Caco-2 (cell line): ENCODE results near the gene KLRK1. TPM values are rescaled to one million over a fixed set of nuclear protein-coding genes. Genes with fewer than 3 reads are reported as not detected.

Experiments used
- BruUV-seq: library from RNA; stranded (reverse); fragments of 400-500 nt; replicated peaks from 2 replicates; lab custom pipeline; 2021; lab: Mats Ljungman, UMichigan
- CTCF ChIA-PET: fragments of 300-600 bp; sonication (Branson Sonifier 250); formaldehyde crosslinking; loops from one replicate; lab custom pipeline; 2022; ENCODE audit warnings: antibody characterized with exemption; lab: Charles Lee
- POLR2A ChIA-PET: fragments of 300-600 bp; sonication (Branson Sonifier 250); formaldehyde crosslinking; loops from one replicate; lab custom pipeline; 2022; ENCODE audit warnings: antibody characterized with exemption; lab: Charles Lee
- DNase-seq, 2 experiments: peaks; one replicate each; pipeline versions ENCODE4 v3.0.0 to v3.0.0-alpha.2; 2020 to 2022
- H3K27me3 ChIP-seq: replicated peaks from 2 replicates; pipeline ENCODE4 v1.6.0; 2011; ENCODE audit warnings: low read length; ENCODE audit not compliant: control insufficient read depth, insufficient read depth
- H3K36me3 ChIP-seq: 2 replicates; pipeline ENCODE4 v1.5.1; 2011; ENCODE audit warnings: low read length; ENCODE audit not compliant: control insufficient read depth, insufficient read depth
- H3K4me1 ChIP-seq: fragments of 250-450 bp; sonication (Bioruptor Pico); 2 replicates; pipeline ENCODE4 v1.5.1; 2020; ENCODE audit warnings: mild to moderate bottlenecking
- H3K4me3 ChIP-seq: 2 replicates; pipeline ENCODE4 v1.5.1; 2011; ENCODE audit warnings: low read depth, mild to moderate bottlenecking, control low read depth, low read length
- H3K9me3 ChIP-seq: fragments of 250-450 bp; sonication (Bioruptor Pico); 2 replicates; pipeline ENCODE4 v1.5.1; 2020; ENCODE audit warnings: mild to moderate bottlenecking, moderate library complexity
- H3K27ac Mint-ChIP-seq: one replicate; pipeline ENCODE4 v1.8.0; 2022; ENCODE audit warnings: mixed read lengths; ENCODE audit not compliant: unreplicated experiment
- H3K27me3 Mint-ChIP-seq: one replicate; pipeline ENCODE4 v1.8.0; 2022; ENCODE audit warnings: mixed read lengths; ENCODE audit not compliant: insufficient read depth, unreplicated experiment
- H3K36me3 Mint-ChIP-seq: one replicate; pipeline ENCODE4 v1.8.0; 2022; ENCODE audit warnings: mild to moderate bottlenecking, mixed read lengths; ENCODE audit not compliant: insufficient read depth, unreplicated experiment
- H3K4me1 Mint-ChIP-seq: one replicate; pipeline ENCODE4 v1.8.0; 2022; ENCODE audit warnings: low read depth, mixed read lengths; ENCODE audit not compliant: unreplicated experiment
- H3K4me3 Mint-ChIP-seq: one replicate; pipeline ENCODE4 v1.8.0; 2022; ENCODE audit warnings: mild to moderate bottlenecking, moderate library complexity, mixed read lengths; ENCODE audit not compliant: unreplicated experiment
- H3K9me3 Mint-ChIP-seq: one replicate; pipeline ENCODE4 v1.8.0; 2022; ENCODE audit warnings: mixed read lengths; ENCODE audit not compliant: unreplicated experiment
- intact Hi-C: fragments of 100-400 bp; cut with micrococcal nuclease; formaldehyde crosslinking; loops from one replicate; pipeline ENCODE4 v1.10.0; 2022; ENCODE audit not compliant: unreplicated experiment
- total RNA-seq: library from RNA; stranded (reverse); gene quantifications from 2 replicates; pipeline ENCODE4 v1.2.3, GENCODE V29; 2022
- TF ChIP-seq, protein P1 (sequence below), 2 experiments: fragments of 200-600 bp in 1 of 2; IDR thresholded peaks; 1 replicate in 1 of 2; 2 replicates in 1 of 2; pipeline versions ENCODE4 v1.5.1 to v1.8.0; 2011 to 2022; ENCODE audit warnings: antibody characterized with exemption in 1 of 2, control low read depth in 1 of 2, inconsistent platforms in 1 of 2, low read depth in 1 of 2, low read length in 1 of 2, mild to moderate bottlenecking in 1 of 2, moderate library complexity in 1 of 2; ENCODE audit not compliant: insufficient read depth in 1 of 2, severe bottlenecking in 1 of 2, unreplicated experiment in 1 of 2

KLRK1 gene
- total RNA-seq, 1 experiment from 2014 or later = 0.18 TPM

DNA sequence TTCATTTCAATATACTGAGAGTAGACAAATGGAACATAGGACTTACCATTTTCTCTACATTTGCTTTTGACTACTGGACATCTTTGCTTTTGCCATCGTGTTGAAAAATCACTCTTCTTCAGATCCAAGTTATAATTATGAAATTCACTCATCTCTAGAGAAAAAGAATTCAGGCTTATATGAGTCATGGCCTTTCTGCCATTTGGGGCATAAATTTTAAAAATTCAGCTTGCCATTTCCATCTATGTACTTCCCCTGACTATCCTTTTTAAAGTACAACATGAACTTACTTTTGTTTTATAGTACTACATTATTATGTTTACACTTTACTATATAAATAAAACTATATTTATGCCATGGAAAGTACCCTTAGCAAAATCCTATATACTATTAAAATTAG is 3.0 kb downstream of the KLRK1 start:
- Histone ChIP-seq H3K4me3 (no peak overlapping the region), H3K27me3 (no peaks in the 10 kb centered on the region), H3K36me3 (no peaks in the 10 kb centered on the region), H3K9me3 (no peaks in the 10 kb centered on the region; the same call in 1 of the 2 replicates), H3K4me1 (peaks cover 8% of the 10 kb centered on the region; the same call in 1 of the 2 replicates)
- TF ChIP-seq, protein P1, sequence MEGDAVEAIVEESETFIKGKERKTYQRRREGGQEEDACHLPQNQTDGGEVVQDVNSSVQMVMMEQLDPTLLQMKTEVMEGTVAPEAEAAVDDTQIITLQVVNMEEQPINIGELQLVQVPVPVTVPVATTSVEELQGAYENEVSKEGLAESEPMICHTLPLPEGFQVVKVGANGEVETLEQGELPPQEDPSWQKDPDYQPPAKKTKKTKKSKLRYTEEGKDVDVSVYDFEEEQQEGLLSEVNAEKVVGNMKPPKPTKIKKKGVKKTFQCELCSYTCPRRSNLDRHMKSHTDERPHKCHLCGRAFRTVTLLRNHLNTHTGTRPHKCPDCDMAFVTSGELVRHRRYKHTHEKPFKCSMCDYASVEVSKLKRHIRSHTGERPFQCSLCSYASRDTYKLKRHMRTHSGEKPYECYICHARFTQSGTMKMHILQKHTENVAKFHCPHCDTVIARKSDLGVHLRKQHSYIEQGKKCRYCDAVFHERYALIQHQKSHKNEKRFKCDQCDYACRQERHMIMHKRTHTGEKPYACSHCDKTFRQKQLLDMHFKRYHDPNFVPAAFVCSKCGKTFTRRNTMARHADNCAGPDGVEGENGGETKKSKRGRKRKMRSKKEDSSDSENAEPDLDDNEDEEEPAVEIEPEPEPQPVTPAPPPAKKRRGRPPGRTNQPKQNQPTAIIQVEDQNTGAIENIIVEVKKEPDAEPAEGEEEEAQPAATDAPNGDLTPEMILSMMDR (IDR thresholded peaks at IDR 0.05; ENCODE audit: insufficient read depth in 1 of 2, low read depth in 1 of 2, low read length in 1 of 2, severe bottlenecking in 1 of 2, unreplicated experiment in 1 of 2) = no peak
- CTCF ChIA-PET = interaction anchor here (0.7 kb wide), 1 partner anchor 9 kb away, joined by 3 read pairs; no protein-coding TSS in a partner anchor
- H3K27me3 Mint-ChIP-seq = no peaks in the 10 kb centered on the region
- POLR2A ChIA-PET = no interaction called here
- H3K27ac Mint-ChIP-seq = no peak overlapping the region
- H3K36me3 Mint-ChIP-seq = no peaks in the 10 kb centered on the region
- H3K4me3 Mint-ChIP-seq = no peak overlapping the region
- BruUV-seq = no TSS peak
- H3K4me1 Mint-ChIP-seq = peaks cover 19% of the 10 kb centered on the region
- intact Hi-C loops = no loop called here
- DNase-seq = no peak
- H3K9me3 Mint-ChIP-seq = peaks cover 27% of the 10 kb centered on the region

DNA sequence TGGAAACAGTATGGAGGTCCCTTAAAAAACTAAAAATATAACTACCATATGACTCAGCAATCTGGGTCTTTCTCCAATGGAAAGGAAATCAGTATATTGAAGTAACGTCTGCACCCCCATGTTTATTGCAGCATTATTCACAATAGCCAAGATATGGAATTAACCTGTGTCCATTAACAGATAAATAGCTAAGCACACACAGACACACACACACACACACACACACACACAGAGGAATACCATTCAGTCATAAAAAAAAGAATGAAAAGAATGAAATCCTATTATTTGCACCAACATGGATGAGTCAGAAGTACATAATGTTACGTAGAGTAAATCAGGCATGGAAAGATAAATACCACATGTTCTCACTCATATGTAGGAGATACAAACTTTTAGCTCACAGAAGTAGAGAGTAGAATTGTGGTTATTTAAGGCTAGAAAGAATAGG is 4.7 kb downstream of the KLRK1 start:
- Histone ChIP-seq H3K9me3 (no peaks in the 10 kb centered on the region; the same call in 1 of the 2 replicates), H3K36me3 (no peaks in the 10 kb centered on the region), H3K4me3 (no peak overlapping the region), H3K4me1 (peaks cover 8% of the 10 kb centered on the region; the same call in 1 of the 2 replicates), H3K27me3 (no peaks in the 10 kb centered on the region)
- Mint-ChIP-seq H3K9me3 (peaks cover 37% of the 10 kb centered on the region), H3K27me3 (no peaks in the 10 kb centered on the region), H3K4me3 (peak overlapping the region; percentile 0), H3K27ac (peak overlapping the region; percentile 8), H3K36me3 (no peaks in the 10 kb centered on the region), H3K4me1 (peaks cover 28% of the 10 kb centered on the region)
- intact Hi-C loops = no loop called here
- DNase-seq = peak in 1 of 2 experiments; percentile 53
- POLR2A ChIA-PET = interaction anchor here (0.5 kb wide), 1 partner anchor 30 kb away, joined by 6 read pairs; no protein-coding TSS in a partner anchor
- CTCF ChIA-PET = interaction anchor here (1.0 to 1.1 kb wide), 2 partner anchors 10 to 19 kb away, joined by 4 to 6 read pairs; no protein-coding TSS in a partner anchor
- TF ChIP-seq, protein P1 (IDR thresholded peaks at IDR 0.05; ENCODE audit: insufficient read depth in 1 of 2, low read depth in 1 of 2, low read length in 1 of 2, severe bottlenecking in 1 of 2, unreplicated experiment in 1 of 2) = no peak
- BruUV-seq = no TSS peak

DNA sequence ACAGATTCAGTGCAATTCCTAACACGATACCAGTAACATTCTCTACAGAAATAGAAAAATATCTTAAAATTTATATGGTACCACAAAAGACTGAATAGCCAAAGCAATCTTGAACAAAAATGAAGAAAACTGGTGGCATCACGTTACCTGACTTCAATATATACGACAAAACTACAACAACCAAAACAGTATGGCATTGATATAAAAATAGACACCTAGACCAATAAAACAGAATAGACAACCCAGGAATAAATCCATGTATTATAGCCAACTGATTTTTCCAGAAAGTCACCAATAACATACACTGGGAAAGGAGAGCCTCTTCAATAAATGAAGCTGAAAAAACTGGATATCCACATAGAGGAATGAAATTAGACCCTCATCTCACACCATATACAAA is 5.7 kb downstream of the KLRK1 start:
- H3K27me3 ChIP-seq = no peaks in the 10 kb centered on the region
- DNase-seq = no peak
- TF ChIP-seq, protein P1 (IDR thresholded peaks at IDR 0.05; ENCODE audit: insufficient read depth in 1 of 2, low read depth in 1 of 2, low read length in 1 of 2, severe bottlenecking in 1 of 2, unreplicated experiment in 1 of 2) = no peak
- BruUV-seq = no TSS peak
- no peak overlapping the region for H3K4me3 ChIP-seq
- peaks cover 8% of the 10 kb centered on the region; the same call in 1 of the 2 replicates for H3K4me1 ChIP-seq
- Mint-ChIP-seq H3K4me1 (peaks cover 30% of the 10 kb centered on the region), H3K4me3 (no peak overlapping the region), H3K27me3 (no peaks in the 10 kb centered on the region), H3K9me3 (peaks cover 37% of the 10 kb centered on the region), H3K27ac (no peak overlapping the region), H3K36me3 (no peaks in the 10 kb centered on the region)
- H3K9me3 ChIP-seq = no peaks in the 10 kb centered on the region; the same call in 1 of the 2 replicates
- intact Hi-C loops = no loop called here
- ChIA-PET CTCF (no interaction called here), POLR2A (no interaction called here)
- H3K36me3 ChIP-seq = no peaks in the 10 kb centered on the region
